ENCODE data around the gene GSTA4. TPM values are rescaled to one million over a fixed set of nuclear protein-coding genes. Genes with fewer than 3 reads are reported as not detected.
A peak's percentile ranks its signal among the peaks of the same experiment; 100 is the strongest.

Gene GSTA4
- total and polyA plus RNA-seq, 2 of the 13 experiments (the other 11 are each of a cell fraction or from before 2014, with no cell fraction given), result 34.1 to 53.6 TPM

GRCh38 chr6:53011979-53012378 lies 16.9 kb upstream of the GSTA4 start:
- H3K9ac ChIP-seq (ENCODE audit: insufficient read depth, low read depth, low read length), result no peak overlapping the region
- no TSS peak for BruUV-seq (replicated peaks)
- H3K4me2 ChIP-seq (ENCODE audit: low read depth, low read length), result no peak overlapping the region
- no peak for DNase-seq (ENCODE audit: low spot score)
- H3K27me3 ChIP-seq (ENCODE audit: control insufficient read depth in 1 of 2, insufficient read depth in 2 of 2, low read length in 2 of 2), result no peaks in the 10 kb centered on the region
- no peak overlapping the region for H3K4me3 ChIP-seq (replicated peaks in 1 of 3; ENCODE audit: insufficient read depth in 1 of 3, low read depth in 2 of 3, low read length in 3 of 3)
- no peak for TF ChIP-seq FOXC1 (CRISPR knock-in tag; IDR thresholded peaks at IDR 0.05; ENCODE audit: borderline replicate concordance)
- 0 out of 2 replicates have a peak, but pooled peaks have one; percentile 15 for TF ChIP-seq FOSL1 (CRISPR knock-in tag; IDR thresholded peaks at IDR 0.05; ENCODE audit: borderline replicate concordance)
- no peak overlapping the region for H3K27ac ChIP-seq (ENCODE audit: extremely low read length, insufficient read depth, low read length)
- no peak overlapping the region for H2AFZ ChIP-seq (ENCODE audit: low read length)
- peaks cover 12% of the 10 kb centered on the region for H3K4me1 ChIP-seq (ENCODE audit: insufficient read depth, low read length)
- no peaks in the 10 kb centered on the region for H3K9me3 ChIP-seq (ENCODE audit: low read length)
- intact Hi-C loops (cut with micrococcal nuclease; ENCODE audit: unreplicated experiment), result no loop called here
- WGBS (ENCODE audit: low lambda C conversion rate), result 91% methylated on average over 1 of the region's 1 CpG
- in situ Hi-C loops (cut with HindIII; ENCODE audit: extremely low pct_ligation_motif_present, low pct_unique_long_range_greater_than_20kb), result no loop called here
- POLR2A ChIA-PET, result no interaction called here
- no peak for FAIRE-seq
- CTCF ChIA-PET (ENCODE audit: low intra/inter-chr PET ratio, low total read pairs), result no interaction called here
- ATAC-seq, result no peak
- H3K79me2 ChIP-seq (ENCODE audit: insufficient read depth, low read length), result no peaks in the 10 kb centered on the region
- H3K36me3 ChIP-seq (replicated peaks in 1 of 2; ENCODE audit: control insufficient read depth in 1 of 2, insufficient read depth in 2 of 2, low read length in 2 of 2), result peaks cover 28 to 87% of the 10 kb centered on the region in 2 experiments
- H4K20me1 ChIP-seq (ENCODE audit: insufficient read depth, low read length), result no peaks in the 10 kb centered on the region

- peaks cover 33 to 84% of the 10 kb centered on the region in 2 experiments for H3K36me3 ChIP-seq (replicated peaks in 1 of 2; ENCODE audit: control insufficient read depth in 1 of 2, insufficient read depth in 2 of 2, low read length in 2 of 2)
- no peak overlapping the region for H3K4me3 ChIP-seq (replicated peaks in 1 of 3; ENCODE audit: insufficient read depth in 1 of 3, low read depth in 2 of 3, low read length in 3 of 3)
- no peak overlapping the region for H2AFZ ChIP-seq (ENCODE audit: low read length)
- no peak for DNase-seq (ENCODE audit: low spot score)
- peak; percentile 75 for ATAC-seq
- no peaks in the 10 kb centered on the region for H3K79me2 ChIP-seq (ENCODE audit: insufficient read depth, low read length)
- BruUV-seq (replicated peaks), result no TSS peak
- TF ChIP-seq SETDB1 (CRISPR knock-in tag; IDR thresholded peaks at IDR 0.05; ENCODE audit: borderline replicate concordance), result no peak
- no peak for TF ChIP-seq ZNF850 (CRISPR knock-in tag; conservative IDR thresholded peaks at IDR 0.05)
- no peak for TF ChIP-seq ZSCAN25 (CRISPR knock-in tag; IDR thresholded peaks at IDR 0.05)
- no peak for TF ChIP-seq MAFF (IDR thresholded peaks at IDR 0.05; ENCODE audit: low read depth, low read length)
- no peak for TF ChIP-seq ZMYM2 (CRISPR knock-in tag; IDR thresholded peaks at IDR 0.05)
- no peak for TF ChIP-seq IRF1 (CRISPR knock-in tag; IDR thresholded peaks at IDR 0.05; ENCODE audit: low read depth)
- no peak for TF ChIP-seq RXRA (CRISPR knock-in tag; IDR thresholded peaks at IDR 0.05)
- no peak for TF ChIP-seq KDM5A (IDR thresholded peaks at IDR 0.05; ENCODE audit: borderline replicate concordance, low read length)
- TF ChIP-seq ZNF547 (CRISPR knock-in tag; IDR thresholded peaks at IDR 0.05), result no peak
- TF ChIP-seq CCDC6 (CRISPR knock-in tag; IDR thresholded peaks at IDR 0.05), result no peak
- TF ChIP-seq RAD21 (CRISPR knock-in tag; IDR thresholded peaks at IDR 0.05), result no peak
- TF ChIP-seq ZNF362 (CRISPR knock-in tag; IDR thresholded peaks at IDR 0.05; ENCODE audit: borderline replicate concordance), result no peak
- TF ChIP-seq MEIS2 (CRISPR knock-in tag; IDR thresholded peaks at IDR 0.05), result no peak
- no peak for TF ChIP-seq NFYB (CRISPR knock-in tag; IDR thresholded peaks at IDR 0.05)
- TF ChIP-seq BRD4 (CRISPR knock-in tag; IDR thresholded peaks at IDR 0.05), result no peak
- ChIA-PET POLR2A (no interaction called here), CTCF (ENCODE audit: low intra/inter-chr PET ratio, low total read pairs) (no interaction called here)
- intact Hi-C loops (cut with micrococcal nuclease; ENCODE audit: unreplicated experiment) (no loop called here), in situ Hi-C loops (cut with HindIII; ENCODE audit: extremely low pct_ligation_motif_present, low pct_unique_long_range_greater_than_20kb) (no loop called here)
- H3K4me2 ChIP-seq (ENCODE audit: low read depth, low read length), result no peak overlapping the region
- peaks cover 12% of the 10 kb centered on the region for H3K4me1 ChIP-seq (ENCODE audit: insufficient read depth, low read length)
- H3K9me3 ChIP-seq (ENCODE audit: low read length), result no peaks in the 10 kb centered on the region
- 100% methylated on average over 1 of the region's 1 CpG for WGBS (ENCODE audit: low lambda C conversion rate)
- H4K20me1 ChIP-seq (ENCODE audit: insufficient read depth, low read length), result no peaks in the 10 kb centered on the region
- FAIRE-seq, result no peak
- no peak overlapping the region for H3K27ac ChIP-seq (ENCODE audit: extremely low read length, insufficient read depth, low read length)
- no peak overlapping the region for H3K9ac ChIP-seq (ENCODE audit: insufficient read depth, low read depth, low read length)
- no peaks in the 10 kb centered on the region for H3K27me3 ChIP-seq (ENCODE audit: control insufficient read depth in 1 of 2, insufficient read depth in 2 of 2, low read length in 2 of 2)
Measured at GRCh38 chr6:53010504-53010903, 15.4 kb upstream of the GSTA4 start.
